Cortex of kidney (tissue), 1 donor: ENCODE measurements around the gene TRPM1.

Experiments used
- DNase-seq: peaks from one replicate; lab custom pipeline; 2025; lab: John Stamatoyannopoulos, UW

Gene TRPM1

GRCh38 chr15:31020542-31020941 is 81.0 kb downstream of the TRPM1 start:
- DNase-seq, result no peak

- DNase-seq, result no peak
Observed at GRCh38 chr15:31019986-31020385, 81.5 kb downstream of the TRPM1 start.

GRCh38 chr15:31017311-31017710 is 84.2 kb downstream of the TRPM1 start:
- no peak for DNase-seq

- DNase-seq, result no peak
Observed at GRCh38 chr15:31016446-31016915, 85.0 kb downstream of the TRPM1 start.

- DNase-seq, result no peak
Observed at GRCh38 chr15:31014608-31014925, 87.0 kb downstream of the TRPM1 start.

GRCh38 chr15:31013863-31014607 is 87.5 kb downstream of the TRPM1 start:
- no peak for DNase-seq

GRCh38 chr15:31012455-31012854 is 89.1 kb downstream of the TRPM1 start:
- no peak for DNase-seq

- no peak for DNase-seq
Observed at GRCh38 chr15:31010036-31010435, 91.5 kb downstream of the TRPM1 start.

- no peak for DNase-seq
Observed at GRCh38 chr15:31005660-31006059, 95.9 kb downstream of the TRPM1 start.

GRCh38 chr15:31004220-31004733 is 97.2 kb downstream of the TRPM1 start:
- DNase-seq, result no peak

GRCh38 chr15:31001702-31002101 is 99.8 kb downstream of the TRPM1 start:
- no peak for DNase-seq

GRCh38 chr15:30999729-31000128 is 101.8 kb downstream of the TRPM1 start:
- DNase-seq, result no peak

GRCh38 chr15:30997270-30997669 is 104.3 kb downstream of the TRPM1 start:
- no peak for DNase-seq

GRCh38 chr15:30992249-30992864 is 109.2 kb downstream of the TRPM1 start:
- DNase-seq, result no peak

- DNase-seq, result peak; percentile 18
Observed at GRCh38 chr15:30991255-30992235, 110.0 kb downstream of the TRPM1 start, which contains the start of gene MTMR10. MTMR10 (minus strand) TSS chr15:30991628; CDS start chr15:30991506, 122 bp downstream.

GRCh38 chr15:30990446-30991254 is 110.9 kb downstream of the TRPM1 start:
- no peak for DNase-seq

GRCh38 chr15:30990036-30990435 is 111.5 kb downstream of the TRPM1 start:
- no peak for DNase-seq

- no peak for DNase-seq
Observed at GRCh38 chr15:30985081-30985531, 116.4 kb downstream of the TRPM1 start.

- no peak for DNase-seq
Observed at GRCh38 chr15:30984542-30984941, 117.0 kb downstream of the TRPM1 start.

GRCh38 chr15:30984118-30984517 is 117.4 kb downstream of the TRPM1 start:
- no peak for DNase-seq

GRCh38 chr15:30979457-30979856 is 122.1 kb downstream of the TRPM1 start:
- no peak for DNase-seq
